Tibial artery (tissue), 4 donors: Measurements from ENCODE around the gene COL28A1.

ENCODE experiments used
- DNase-seq, 2 donors: peaks; one replicate each; pipeline ENCODE4 v3.0.0-alpha.2; 2019
- H3K27ac ChIP-seq, 2 donors: fragments of 200-600 bp; sonication (generic) in 1 of 2; 1 replicate in 1 of 2; 2 replicates in 1 of 2; pipeline ENCODE4 v1.5.1; 2018 to 2019; ENCODE audit warnings: mild to moderate bottlenecking in 1 of 2
- H3K27me3 ChIP-seq, 2 donors: fragments of 200-600 bp; sonication (generic) in 1 of 2; one replicate each; pipeline versions ENCODE4 v1.5.1 to v1.6.0; 2016 to 2019
- H3K36me3 ChIP-seq, 3 donors: fragments of 200-600 bp; sonication (generic) in 2 of 3; one replicate each; pipeline ENCODE4 v1.5.1; 2016 to 2019; ENCODE audit warnings: mild to moderate bottlenecking in 2 of 3
- H3K4me1 ChIP-seq, 4 donors: fragments of 200-600 bp; sonication (generic) in 2 of 4; 1 replicate in 3 of 4; 2 replicates in 1 of 4; pipeline ENCODE4 v1.5.1; 2016 to 2019
- H3K4me3 ChIP-seq, 2 donors: fragments of 200-600 bp; sonication (generic) in 1 of 2; 1 replicate in 1 of 2; 2 replicates in 1 of 2; pipeline ENCODE4 v1.5.1; 2018 to 2019; ENCODE audit warnings: mild to moderate bottlenecking in 2 of 2
- H3K9me3 ChIP-seq, 3 donors: fragments of 200-600 bp; sonication (generic) in 1 of 3; one replicate each; pipeline ENCODE4 v1.5.1; 2016 to 2019
- intact Hi-C: fragments of 100-400 bp; cut with DNase I; formaldehyde crosslinking; loops from one replicate; pipeline ENCODE4 v1.15.0; 2023; ENCODE audit warnings: low total_unique reads
- TF ChIP-seq, protein P1 (sequence below), 2 experiments: fragments of 200-600 bp in 1 of 2; fragments of 450-650 bp in 1 of 2; IDR thresholded peaks; one replicate each; pipeline ENCODE4 v1.5.1; 2017 to 2019; ENCODE audit warnings: antibody characterized with exemption in 2 of 2, mild to moderate bottlenecking in 1 of 2, moderate library complexity in 1 of 2

Gene COL28A1

DNA sequence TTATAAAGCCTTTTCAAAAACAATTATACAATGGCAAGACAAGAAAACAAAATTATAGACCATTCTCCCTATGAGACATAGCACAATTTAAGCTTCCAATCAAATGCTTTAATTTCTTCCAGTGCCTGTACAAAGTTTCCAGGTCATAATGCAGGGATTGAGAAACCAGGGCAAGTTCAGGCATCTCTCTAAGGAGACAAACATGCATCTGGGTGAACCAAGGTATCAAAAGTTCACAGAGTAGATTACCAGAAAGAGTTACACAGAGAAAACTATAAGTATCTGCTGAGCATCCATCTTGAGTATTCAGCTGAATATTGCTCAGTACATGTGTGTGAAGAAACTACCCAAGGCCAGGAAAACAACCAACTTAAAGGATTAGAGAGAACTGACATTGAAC is 89.1 kb downstream of the COL28A1 start:
- no peaks in the 10 kb centered on the region for H3K27me3 ChIP-seq
- intact Hi-C loops = no loop called here
- H3K4me3 ChIP-seq = no peak overlapping the region
- no peaks in the 10 kb centered on the region for H3K36me3 ChIP-seq
- no peak overlapping the region for H3K27ac ChIP-seq
- peaks cover 0 to 21% (median 0%) of the 10 kb centered on the region in 3 donors for H3K9me3 ChIP-seq
- DNase-seq = no peak
- H3K4me1 ChIP-seq = no peaks in the 10 kb centered on the region
- TF ChIP-seq, protein P1, sequence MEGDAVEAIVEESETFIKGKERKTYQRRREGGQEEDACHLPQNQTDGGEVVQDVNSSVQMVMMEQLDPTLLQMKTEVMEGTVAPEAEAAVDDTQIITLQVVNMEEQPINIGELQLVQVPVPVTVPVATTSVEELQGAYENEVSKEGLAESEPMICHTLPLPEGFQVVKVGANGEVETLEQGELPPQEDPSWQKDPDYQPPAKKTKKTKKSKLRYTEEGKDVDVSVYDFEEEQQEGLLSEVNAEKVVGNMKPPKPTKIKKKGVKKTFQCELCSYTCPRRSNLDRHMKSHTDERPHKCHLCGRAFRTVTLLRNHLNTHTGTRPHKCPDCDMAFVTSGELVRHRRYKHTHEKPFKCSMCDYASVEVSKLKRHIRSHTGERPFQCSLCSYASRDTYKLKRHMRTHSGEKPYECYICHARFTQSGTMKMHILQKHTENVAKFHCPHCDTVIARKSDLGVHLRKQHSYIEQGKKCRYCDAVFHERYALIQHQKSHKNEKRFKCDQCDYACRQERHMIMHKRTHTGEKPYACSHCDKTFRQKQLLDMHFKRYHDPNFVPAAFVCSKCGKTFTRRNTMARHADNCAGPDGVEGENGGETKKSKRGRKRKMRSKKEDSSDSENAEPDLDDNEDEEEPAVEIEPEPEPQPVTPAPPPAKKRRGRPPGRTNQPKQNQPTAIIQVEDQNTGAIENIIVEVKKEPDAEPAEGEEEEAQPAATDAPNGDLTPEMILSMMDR (IDR thresholded peaks at IDR 0.05) = no peak

DNA sequence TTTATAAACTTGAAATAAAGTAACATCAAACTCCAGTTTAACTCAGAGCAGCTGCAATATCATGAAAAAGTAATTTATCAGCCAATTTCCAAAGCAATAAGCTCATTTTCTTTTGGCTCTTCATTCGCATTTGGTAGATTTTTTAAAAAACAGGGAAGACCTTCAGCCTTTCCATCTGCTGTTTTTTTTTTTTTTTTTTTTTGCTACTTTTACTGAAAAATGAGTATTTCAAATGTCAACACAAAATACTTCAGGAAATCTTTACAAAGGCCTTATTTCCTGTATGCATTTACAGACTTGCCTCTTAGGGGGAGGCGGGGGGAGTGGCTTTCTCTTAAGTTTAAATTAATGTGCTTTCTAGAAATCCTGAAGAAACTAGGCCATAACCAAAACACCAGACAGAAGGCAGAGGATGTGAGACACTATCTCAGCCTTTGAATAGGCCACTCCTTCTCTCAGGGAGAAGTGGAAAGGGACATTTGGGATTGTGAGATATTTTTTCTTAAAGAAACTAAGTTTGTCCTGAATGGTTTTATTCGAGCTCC is 91.8 kb downstream of the COL28A1 start:
- H3K27me3 ChIP-seq = no peaks in the 10 kb centered on the region
- no peaks in the 10 kb centered on the region for H3K36me3 ChIP-seq
- H3K4me3 ChIP-seq = no peak overlapping the region
- DNase-seq = no peak
- H3K9me3 ChIP-seq = peaks cover 0 to 7% (median 0%) of the 10 kb centered on the region in 3 donors
- intact Hi-C loops = no loop called here
- no peak overlapping the region for H3K27ac ChIP-seq
- H3K4me1 ChIP-seq = no peaks in the 10 kb centered on the region
- TF ChIP-seq, protein P1 (IDR thresholded peaks at IDR 0.05) = no peak

DNA sequence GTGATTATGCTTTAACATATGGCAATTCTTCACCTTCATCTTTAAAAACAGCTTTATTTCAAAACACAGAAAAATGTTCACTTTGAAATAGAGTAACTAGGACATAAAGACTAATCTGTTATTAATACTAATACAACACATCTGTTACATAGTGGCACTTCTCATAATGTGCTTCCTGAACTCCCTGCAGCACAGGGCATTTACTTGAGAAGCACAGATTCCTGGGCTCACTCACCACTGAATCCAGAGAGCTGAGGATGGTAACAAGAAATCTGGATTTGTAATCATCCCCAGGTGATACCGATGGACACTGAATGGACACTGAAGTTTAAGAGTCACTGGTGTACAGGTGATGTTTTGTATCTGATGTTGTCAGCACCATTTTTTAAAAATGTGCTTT is 96.1 kb downstream of the COL28A1 start:
- TF ChIP-seq, protein P1 (IDR thresholded peaks at IDR 0.05) = no peak
- no peaks in the 10 kb centered on the region for H3K36me3 ChIP-seq
- H3K27me3 ChIP-seq = no peaks in the 10 kb centered on the region
- intact Hi-C loops = no loop called here
- no peaks in the 10 kb centered on the region for H3K9me3 ChIP-seq
- no peaks in the 10 kb centered on the region for H3K4me1 ChIP-seq
- no peak overlapping the region for H3K27ac ChIP-seq
- DNase-seq = no peak
- H3K4me3 ChIP-seq = no peak overlapping the region

GRCh38 chr7:7438851-7439250 is 96.8 kb downstream of the COL28A1 start:
- Histone ChIP-seq H3K27ac (no peak overlapping the region), H3K27me3 (no peaks in the 10 kb centered on the region), H3K4me3 (no peak overlapping the region), H3K4me1 (no peaks in the 10 kb centered on the region), H3K36me3 (no peaks in the 10 kb centered on the region), H3K9me3 (no peaks in the 10 kb centered on the region)
- TF ChIP-seq, protein P1 (IDR thresholded peaks at IDR 0.05) = no peak
- no peak for DNase-seq
- intact Hi-C loops = no loop called here

GRCh38 chr7:7435978-7436377 is 99.7 kb downstream of the COL28A1 start:
- no peak for DNase-seq
- TF ChIP-seq, protein P1 (IDR thresholded peaks at IDR 0.05) = no peak
- intact Hi-C loops = no loop called here
- Histone ChIP-seq H3K36me3 (no peaks in the 10 kb centered on the region), H3K9me3 (no peaks in the 10 kb centered on the region), H3K4me1 (no peaks in the 10 kb centered on the region), H3K27ac (no peak overlapping the region), H3K4me3 (no peak overlapping the region), H3K27me3 (no peaks in the 10 kb centered on the region)

DNA sequence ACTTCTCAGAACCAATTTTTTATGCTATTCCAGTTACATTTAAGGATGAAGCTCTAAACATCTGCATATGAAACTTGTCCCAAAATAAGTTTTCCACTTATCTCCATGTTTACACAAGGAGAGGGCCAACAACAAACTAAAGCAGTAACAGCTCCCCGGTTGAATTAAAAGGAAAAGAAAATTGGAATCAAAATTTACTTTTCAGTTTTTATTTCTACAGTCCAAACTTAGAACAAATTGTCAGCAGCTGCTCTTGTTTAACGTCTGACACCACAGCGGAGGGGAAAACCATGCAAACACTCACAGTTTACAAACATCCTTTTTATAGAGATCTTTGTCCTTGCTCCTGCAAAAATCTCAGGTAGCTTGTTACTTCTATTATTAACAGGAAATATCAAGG is 101.3 kb downstream of the COL28A1 start:
- H3K9me3 ChIP-seq = no peaks in the 10 kb centered on the region
- H3K4me3 ChIP-seq = no peak overlapping the region
- H3K27ac ChIP-seq = no peak overlapping the region
- H3K36me3 ChIP-seq = no peaks in the 10 kb centered on the region
- intact Hi-C loops = no loop called here
- no peaks in the 10 kb centered on the region for H3K4me1 ChIP-seq
- no peaks in the 10 kb centered on the region for H3K27me3 ChIP-seq
- TF ChIP-seq, protein P1 (IDR thresholded peaks at IDR 0.05) = no peak
- no peak for DNase-seq
